H7 (cell line): ENCODE data around the gene GBA3. TPM values are rescaled to one million over a fixed set of nuclear protein-coding genes. Genes with fewer than 3 reads are reported as not detected.

ENCODE experiments used
- DNase-seq: peaks from one replicate; pipeline ENCODE4 v3.0.0; 2012
- H3K27me3 ChIP-seq: 2 replicates; pipeline ENCODE4 v1.6.0; 2011; ENCODE audit warnings: mild to moderate bottlenecking, low read length; ENCODE audit not compliant: control insufficient read depth, insufficient read depth
- H3K36me3 ChIP-seq: replicated peaks from 2 replicates; pipeline ENCODE4 v1.5.1; 2011; ENCODE audit warnings: low read length; ENCODE audit not compliant: control insufficient read depth, insufficient read depth
- H3K4me3 ChIP-seq: 2 replicates; pipeline ENCODE4 v1.5.1; 2011; ENCODE audit warnings: low read depth, mild to moderate bottlenecking, control low read depth, low read length, moderate library complexity; ENCODE audit not compliant: insufficient read depth
- total RNA-seq: library from RNA; depleted of rRNA; stranded (reverse); fragments of >200 nt; shearing (Covaris generic); gene quantifications from 2 replicates; pipeline ENCODE4 v1.2.3, GENCODE V29; 2014

The GBA3 gene
- total RNA-seq, 1 experiment from 2014 or later, result not detected

DNA sequence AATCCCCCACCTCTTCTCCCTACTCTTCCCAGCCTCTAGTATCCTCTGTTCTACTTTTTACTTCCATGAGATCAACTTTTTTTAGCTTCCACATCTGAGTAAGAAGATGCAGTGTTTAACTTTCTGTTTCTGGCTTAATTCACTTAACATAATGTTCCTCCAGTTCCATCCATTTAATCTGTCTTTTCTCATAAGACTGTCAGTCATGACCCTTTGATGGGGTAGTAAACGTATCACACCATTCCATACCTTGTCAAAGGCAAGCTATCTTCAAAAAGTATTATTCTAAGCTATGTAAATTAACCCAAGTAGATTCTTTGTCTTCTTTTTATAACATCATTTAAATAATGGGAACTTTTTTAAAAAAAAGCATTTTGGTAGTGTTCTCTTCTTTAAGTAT is 15.0 kb upstream of the GBA3 start:
- Histone ChIP-seq H3K4me3 (no peak overlapping the region), H3K36me3 (no peaks in the 10 kb centered on the region), H3K27me3 (no peaks in the 10 kb centered on the region)
- DNase-seq, result no peak

DNA sequence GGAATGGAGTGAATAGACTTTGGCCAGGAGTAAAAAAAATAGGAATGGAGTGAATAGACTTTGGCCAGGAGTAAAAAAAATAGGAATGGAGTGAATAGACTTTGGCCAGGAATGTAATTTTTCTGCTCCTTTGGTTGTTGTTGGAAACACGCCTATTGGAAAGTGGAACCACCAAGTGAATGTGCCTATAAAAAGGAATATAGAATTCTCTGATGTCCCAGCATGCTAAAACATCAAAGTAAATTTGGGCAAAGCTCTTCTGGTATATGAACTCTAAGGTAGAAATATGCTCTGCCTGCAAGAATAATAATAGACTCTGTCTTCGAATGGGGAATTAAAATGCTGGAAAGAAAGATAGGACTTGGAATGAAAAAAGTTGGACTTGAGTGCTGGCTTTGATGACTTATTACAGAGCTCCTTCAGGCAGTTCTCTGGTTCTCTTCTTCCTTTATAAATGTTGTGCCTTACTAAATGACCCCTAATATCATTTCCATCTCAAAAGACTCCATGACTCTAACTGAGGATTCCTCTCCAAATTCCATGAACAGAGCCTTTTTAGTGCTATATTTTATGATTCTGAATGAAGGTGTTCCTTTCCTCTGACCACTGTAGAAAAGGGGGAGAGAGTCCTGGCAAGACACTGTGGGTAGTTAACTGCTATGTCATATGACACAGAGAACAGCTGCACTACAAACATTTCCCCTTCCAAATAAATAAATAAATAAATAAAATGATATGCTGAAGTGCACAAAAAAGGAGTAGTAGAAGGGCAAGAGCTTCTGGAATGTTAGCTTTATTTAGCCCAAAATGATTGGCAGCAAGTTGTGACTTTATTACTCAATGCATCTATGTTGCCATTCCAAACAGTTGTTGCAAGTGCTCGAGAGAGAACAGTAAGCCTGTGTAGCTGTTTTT is 13.5 kb upstream of the GBA3 start:
- no peak for DNase-seq
- Histone ChIP-seq H3K27me3 (no peaks in the 10 kb centered on the region), H3K4me3 (no peak overlapping the region), H3K36me3 (no peaks in the 10 kb centered on the region)

DNA sequence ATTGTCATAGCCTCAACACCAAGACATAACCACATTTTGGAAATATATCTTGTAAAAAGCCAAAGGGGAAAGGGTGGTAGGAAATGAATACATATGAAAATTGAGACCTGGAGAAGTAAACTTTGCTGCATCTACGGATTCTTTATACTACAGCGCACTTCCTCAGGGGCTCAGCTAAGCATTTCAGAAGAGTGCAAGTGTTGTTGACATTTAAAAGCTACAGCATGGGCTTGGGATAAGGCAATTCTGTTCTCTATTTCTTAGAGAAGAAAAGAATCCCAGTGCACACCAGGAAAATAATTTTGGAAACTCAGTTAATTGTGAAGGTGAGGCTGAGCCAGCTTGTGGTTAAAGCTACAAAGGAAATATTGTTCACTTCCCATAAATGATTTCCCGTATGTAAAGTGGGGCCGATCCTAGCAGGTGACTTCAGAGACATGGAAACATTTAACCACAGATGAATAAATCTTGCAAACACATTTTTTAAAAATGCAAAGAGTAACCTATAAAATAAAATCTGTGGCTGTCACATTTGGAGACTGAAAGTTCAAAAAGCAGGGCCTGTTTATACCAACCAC is 12.6 kb upstream of the GBA3 start:
- no peaks in the 10 kb centered on the region for H3K27me3 ChIP-seq

GRCh38 chr4:22683726-22684125 is 9.0 kb upstream of the GBA3 start:
- no peak overlapping the region for H3K4me3 ChIP-seq
- no peaks in the 10 kb centered on the region for H3K27me3 ChIP-seq
- H3K36me3 ChIP-seq, result no peaks in the 10 kb centered on the region
- DNase-seq, result no peak

More for the DNA sequence above, 12.6 kb upstream of the GBA3 start:
- Histone ChIP-seq H3K36me3 (no peaks in the 10 kb centered on the region), H3K4me3 (no peak overlapping the region)
- no peak for DNase-seq

DNA sequence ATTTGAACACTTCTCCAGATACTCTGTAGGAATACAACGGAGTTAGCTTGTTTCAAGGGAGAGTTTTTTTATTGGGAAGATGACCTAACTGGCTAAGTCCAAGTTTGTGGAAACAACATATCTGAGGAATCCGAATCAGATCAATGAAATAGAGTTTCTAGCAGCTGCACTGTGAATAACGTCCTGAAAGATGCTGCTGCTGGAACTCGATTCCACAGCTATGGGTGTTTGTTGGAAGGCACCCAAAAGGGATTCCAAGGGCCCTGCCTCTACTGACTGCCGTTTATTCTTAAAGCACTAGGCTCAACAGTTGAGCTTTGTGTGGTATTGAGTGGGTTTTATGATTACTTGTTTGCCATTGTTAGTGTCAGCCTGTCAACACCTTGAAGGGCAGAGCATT is 6.6 kb upstream of the GBA3 start:
- Histone ChIP-seq H3K4me3 (no peak overlapping the region), H3K27me3 (no peaks in the 10 kb centered on the region), H3K36me3 (no peaks in the 10 kb centered on the region)
- no peak for DNase-seq

GRCh38 chr4:22688236-22688635 is 4.5 kb upstream of the GBA3 start:
- no peak for DNase-seq
- no peaks in the 10 kb centered on the region for H3K36me3 ChIP-seq
- no peaks in the 10 kb centered on the region for H3K27me3 ChIP-seq
- H3K4me3 ChIP-seq, result no peak overlapping the region

DNA sequence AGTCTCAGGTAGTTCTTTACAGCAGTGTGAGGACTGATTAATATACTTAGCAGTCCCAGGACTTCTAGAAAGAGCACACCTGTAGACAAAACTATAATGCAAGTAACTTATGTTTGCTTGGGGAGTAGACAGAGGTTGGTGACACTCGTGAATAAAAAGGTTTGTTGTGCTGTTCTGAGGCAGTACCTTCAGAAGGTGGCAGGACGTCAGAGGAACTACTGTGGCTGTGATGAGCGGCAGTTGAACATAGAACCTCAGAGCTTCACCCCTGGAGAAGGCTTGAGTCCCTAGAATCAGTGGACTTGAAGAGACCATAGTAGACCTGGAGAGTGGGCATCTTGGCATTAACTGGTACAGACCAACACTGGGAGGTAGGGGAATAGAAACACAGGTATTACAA is 3.3 kb upstream of the GBA3 start:
- no peak for DNase-seq
- no peaks in the 10 kb centered on the region for H3K27me3 ChIP-seq
- no peak overlapping the region for H3K4me3 ChIP-seq
- no peaks in the 10 kb centered on the region for H3K36me3 ChIP-seq

DNA sequence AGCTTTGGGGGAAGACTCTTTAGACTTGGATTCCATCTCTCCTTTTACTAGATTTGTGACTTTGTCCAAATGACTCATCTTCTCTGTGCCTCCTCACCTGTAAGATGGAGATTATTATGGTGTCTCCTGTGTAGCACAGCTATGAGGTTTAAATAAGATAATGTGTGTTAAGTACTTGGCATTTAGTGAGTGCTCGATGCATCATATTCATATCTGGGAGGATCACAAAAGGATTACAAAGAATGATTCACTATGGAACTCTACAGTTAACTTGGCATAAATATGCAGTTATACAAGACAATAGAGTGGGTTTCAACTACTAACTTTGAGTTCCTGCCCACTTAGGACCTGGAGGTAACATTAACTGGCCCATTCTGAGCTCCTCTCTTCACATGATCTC is 2.3 kb downstream of the GBA3 start:
- DNase-seq, result no peak
- Histone ChIP-seq H3K27me3 (no peaks in the 10 kb centered on the region), H3K36me3 (no peaks in the 10 kb centered on the region), H3K4me3 (no peak overlapping the region)

GRCh38 chr4:22695917-22696316 is 3.2 kb downstream of the GBA3 start:
- H3K36me3 ChIP-seq, result no peaks in the 10 kb centered on the region
- no peak for DNase-seq
- H3K4me3 ChIP-seq, result no peak overlapping the region
- H3K27me3 ChIP-seq, result no peaks in the 10 kb centered on the region

GRCh38 chr4:22703912-22704311 is 11.2 kb downstream of the GBA3 start:
- DNase-seq, result no peak
- no peak overlapping the region for H3K4me3 ChIP-seq
- no peaks in the 10 kb centered on the region for H3K36me3 ChIP-seq
- no peaks in the 10 kb centered on the region for H3K27me3 ChIP-seq

DNA sequence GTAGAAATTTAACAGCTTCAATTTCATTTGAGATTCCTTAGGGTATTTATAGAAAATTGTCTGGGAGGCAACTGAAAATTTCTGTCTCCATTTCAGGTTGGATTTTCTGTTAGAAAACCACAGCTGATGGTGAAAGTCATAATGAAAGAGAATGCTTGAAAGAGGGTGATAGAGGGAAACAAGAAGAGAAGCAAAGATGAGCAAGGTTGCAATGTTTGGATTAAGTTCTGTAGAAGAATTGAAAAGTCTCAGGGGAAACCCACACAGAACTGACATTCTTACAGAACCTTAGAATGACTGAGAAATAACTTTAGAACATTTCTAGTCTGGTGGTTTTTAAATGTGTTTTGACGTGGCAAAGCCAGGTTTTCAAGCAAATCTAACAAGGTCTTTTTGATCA is 14.7 kb downstream of the GBA3 start:
- Histone ChIP-seq H3K36me3 (no peaks in the 10 kb centered on the region), H3K27me3 (no peaks in the 10 kb centered on the region), H3K4me3 (no peak overlapping the region)
- DNase-seq, result no peak

DNA sequence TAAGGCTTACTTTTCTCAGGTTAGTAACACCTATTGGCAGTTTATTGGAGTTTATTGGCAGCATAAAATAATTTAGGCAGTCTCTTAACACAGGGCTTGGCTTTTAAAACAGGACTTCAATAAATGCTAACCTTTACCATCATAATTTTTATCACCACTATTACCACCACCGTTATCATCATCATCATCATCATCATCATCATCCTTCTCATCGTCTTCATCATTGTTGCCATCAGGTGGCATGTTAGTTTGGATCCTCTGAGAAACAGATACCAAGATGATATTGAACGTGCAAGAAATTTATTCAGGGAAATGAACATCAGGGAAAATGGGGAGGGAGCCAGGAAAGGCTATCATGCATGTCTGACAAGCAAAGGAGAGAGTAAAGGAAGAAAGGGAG is 16.2 kb downstream of the GBA3 start:
- no peak overlapping the region for H3K4me3 ChIP-seq
- DNase-seq, result no peak

GRCh38 chr4:22712105-22712504 is 19.4 kb downstream of the GBA3 start:
- no peak overlapping the region for H3K4me3 ChIP-seq
- no peaks in the 10 kb centered on the region for H3K27me3 ChIP-seq
- no peak for DNase-seq
- H3K36me3 ChIP-seq, result no peaks in the 10 kb centered on the region

More for the DNA sequence above, 16.2 kb downstream of the GBA3 start:
- H3K36me3 ChIP-seq, result no peaks in the 10 kb centered on the region
- H3K27me3 ChIP-seq, result no peaks in the 10 kb centered on the region

- no peak for DNase-seq
- no peaks in the 10 kb centered on the region for H3K27me3 ChIP-seq
- H3K36me3 ChIP-seq, result no peaks in the 10 kb centered on the region
Measured at GRCh38 chr4:22712529-22712928, 19.8 kb downstream of the GBA3 start.

DNA sequence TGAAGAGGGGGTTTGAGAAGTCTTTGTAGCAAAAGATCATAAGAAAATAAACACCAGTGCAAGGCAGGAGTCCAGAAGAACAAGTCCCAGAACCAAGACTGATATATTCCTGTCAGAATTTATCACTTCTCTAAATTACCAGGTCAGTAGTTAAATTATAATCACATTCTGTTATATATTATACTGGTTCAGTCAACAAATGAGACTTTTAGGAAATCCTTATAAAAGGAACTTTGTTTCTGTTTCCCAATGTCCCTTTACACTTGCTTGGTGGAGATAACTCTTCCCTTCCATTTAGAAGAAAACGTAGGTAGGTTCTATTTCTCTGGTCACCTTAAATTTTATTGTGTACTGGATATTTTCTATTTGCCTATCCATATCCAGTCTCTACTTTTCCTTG is 21.1 kb downstream of the GBA3 start:
- Histone ChIP-seq H3K4me3 (no peak overlapping the region), H3K36me3 (no peaks in the 10 kb centered on the region), H3K27me3 (no peaks in the 10 kb centered on the region)
- DNase-seq, result no peak

More at GRCh38 chr4:22712529-22712928, 19.8 kb downstream of the GBA3 start:
- H3K4me3 ChIP-seq, result no peak overlapping the region
